ENCODE data around the gene SERGEF.

The SERGEF gene

DNA sequence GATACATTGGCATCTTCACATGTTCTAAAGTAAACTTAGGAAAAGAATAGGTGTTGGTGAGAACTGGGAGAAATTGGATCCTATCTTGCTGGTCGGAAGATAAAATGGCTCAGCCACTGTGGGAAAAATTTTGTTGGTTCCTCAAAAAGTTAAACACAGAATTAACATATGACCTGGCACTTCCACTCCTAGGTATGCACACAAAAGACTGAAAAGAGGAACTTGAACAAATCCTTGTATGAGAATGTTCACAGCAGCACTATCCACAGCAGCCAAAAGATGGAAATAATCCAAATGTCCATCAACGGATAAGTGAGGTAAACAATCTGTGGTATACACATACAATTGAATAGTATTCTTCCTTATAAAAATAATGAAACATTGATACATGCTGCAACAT, 38.0 kb upstream of the SERGEF start:
- Histone ChIP-seq H3K27ac (replicated peaks) (no peak overlapping the region), H3K27me3 (ENCODE audit: insufficient read depth, poor library complexity, severe bottlenecking) (peaks cover 3% of the 10 kb centered on the region), H3K4me3 (replicated peaks; ENCODE audit: insufficient read depth, low read length) (no peak overlapping the region)
- DNase-seq (ENCODE audit: low read depth in 1 of 2, low spot score in 1 of 2): peak in 1 of 2 experiments; percentile 23
- TF ChIP-seq SPI1 (IDR thresholded peaks at IDR 0.05; ENCODE audit: borderline replicate concordance, low read depth): peak; percentile 71; the same call in 1 of the 2 replicates
- no peak for TF ChIP-seq GABPA (IDR thresholded peaks at IDR 0.05; ENCODE audit: low read depth)
- TF ChIP-seq, protein P1, sequence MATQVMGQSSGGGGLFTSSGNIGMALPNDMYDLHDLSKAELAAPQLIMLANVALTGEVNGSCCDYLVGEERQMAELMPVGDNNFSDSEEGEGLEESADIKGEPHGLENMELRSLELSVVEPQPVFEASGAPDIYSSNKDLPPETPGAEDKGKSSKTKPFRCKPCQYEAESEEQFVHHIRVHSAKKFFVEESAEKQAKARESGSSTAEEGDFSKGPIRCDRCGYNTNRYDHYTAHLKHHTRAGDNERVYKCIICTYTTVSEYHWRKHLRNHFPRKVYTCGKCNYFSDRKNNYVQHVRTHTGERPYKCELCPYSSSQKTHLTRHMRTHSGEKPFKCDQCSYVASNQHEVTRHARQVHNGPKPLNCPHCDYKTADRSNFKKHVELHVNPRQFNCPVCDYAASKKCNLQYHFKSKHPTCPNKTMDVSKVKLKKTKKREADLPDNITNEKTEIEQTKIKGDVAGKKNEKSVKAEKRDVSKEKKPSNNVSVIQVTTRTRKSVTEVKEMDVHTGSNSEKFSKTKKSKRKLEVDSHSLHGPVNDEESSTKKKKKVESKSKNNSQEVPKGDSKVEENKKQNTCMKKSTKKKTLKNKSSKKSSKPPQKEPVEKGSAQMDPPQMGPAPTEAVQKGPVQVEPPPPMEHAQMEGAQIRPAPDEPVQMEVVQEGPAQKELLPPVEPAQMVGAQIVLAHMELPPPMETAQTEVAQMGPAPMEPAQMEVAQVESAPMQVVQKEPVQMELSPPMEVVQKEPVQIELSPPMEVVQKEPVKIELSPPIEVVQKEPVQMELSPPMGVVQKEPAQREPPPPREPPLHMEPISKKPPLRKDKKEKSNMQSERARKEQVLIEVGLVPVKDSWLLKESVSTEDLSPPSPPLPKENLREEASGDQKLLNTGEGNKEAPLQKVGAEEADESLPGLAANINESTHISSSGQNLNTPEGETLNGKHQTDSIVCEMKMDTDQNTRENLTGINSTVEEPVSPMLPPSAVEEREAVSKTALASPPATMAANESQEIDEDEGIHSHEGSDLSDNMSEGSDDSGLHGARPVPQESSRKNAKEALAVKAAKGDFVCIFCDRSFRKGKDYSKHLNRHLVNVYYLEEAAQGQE (IDR thresholded peaks at IDR 0.05; ENCODE audit: insufficient replicate concordance, low read depth): no peak
- no peak for TF ChIP-seq POLR2AphosphoS5 (IDR thresholded peaks at IDR 0.05; ENCODE audit: low read depth)
- TF ChIP-seq CTCF (IDR thresholded peaks at IDR 0.05; ENCODE audit: insufficient read depth, low read length): no peak

DNA sequence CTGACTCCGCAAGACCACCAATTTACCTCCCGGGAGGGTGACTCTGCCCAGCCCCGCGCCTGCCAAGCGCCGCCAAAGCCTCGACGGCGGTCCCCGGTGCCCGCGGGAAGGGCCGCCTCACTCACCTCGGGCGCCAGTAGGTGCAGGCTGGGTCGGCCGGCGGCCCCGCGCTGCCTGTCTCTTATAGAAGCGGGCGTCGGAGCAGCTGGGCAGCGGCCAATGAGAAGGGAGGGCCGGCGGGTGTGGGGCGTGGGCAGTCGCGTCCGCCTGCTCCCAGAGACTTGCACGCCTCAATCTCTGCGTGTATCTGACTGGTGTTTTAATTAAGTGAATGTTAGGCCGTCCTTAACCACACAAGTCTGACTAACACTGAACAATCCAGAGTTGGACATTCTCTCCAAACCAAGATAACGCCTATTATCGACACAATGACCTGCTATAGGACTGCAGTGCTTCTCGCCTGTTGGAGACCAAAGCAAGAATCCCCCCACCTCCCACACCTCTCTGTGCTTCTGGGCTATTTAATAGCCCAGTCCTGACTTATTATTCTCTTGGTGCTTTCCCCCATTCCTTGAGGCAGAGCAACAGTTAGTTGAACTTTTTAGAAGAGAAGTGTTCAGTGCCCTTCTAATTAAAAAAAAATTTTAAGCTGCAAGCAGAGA, 33.4 kb upstream of the SERGEF start, which contains the start of gene TPH1:
TPH1 (minus strand) TSS at position 154 of the 662 bp plus-strand sequence. CDS start 5,507 bp downstream, outside the sequence.
- TF ChIP-seq GABPA (IDR thresholded peaks at IDR 0.05; ENCODE audit: low read depth) (no peak), SPI1 (IDR thresholded peaks at IDR 0.05; ENCODE audit: borderline replicate concordance, low read depth) (no peak), POLR2AphosphoS5 (IDR thresholded peaks at IDR 0.05; ENCODE audit: low read depth) (no peak)
- TF ChIP-seq, protein P1 (IDR thresholded peaks at IDR 0.05; ENCODE audit: insufficient replicate concordance, low read depth): no peak
- H3K27me3 ChIP-seq (ENCODE audit: insufficient read depth, poor library complexity, severe bottlenecking): peaks cover 12% of the 10 kb centered on the region
- H3K4me3 ChIP-seq (replicated peaks; ENCODE audit: insufficient read depth, low read length): no peak within 1 kb of the TSS
- DNase-seq (ENCODE audit: low read depth in 1 of 2, low spot score in 1 of 2): no peak
- no peak within 1 kb of the TSS for H3K27ac ChIP-seq (replicated peaks)

- DNase-seq (ENCODE audit: low read depth in 1 of 2, low spot score in 1 of 2): no peak
- H3K27me3 ChIP-seq (ENCODE audit: insufficient read depth, poor library complexity, severe bottlenecking): no peaks in the 10 kb centered on the region
- no peak overlapping the region for H3K4me3 ChIP-seq (replicated peaks; ENCODE audit: insufficient read depth, low read length)
- TF ChIP-seq SPI1 (IDR thresholded peaks at IDR 0.05; ENCODE audit: borderline replicate concordance, low read depth) (no peak), POLR2AphosphoS5 (IDR thresholded peaks at IDR 0.05; ENCODE audit: low read depth) (no peak), GABPA (IDR thresholded peaks at IDR 0.05; ENCODE audit: low read depth) (no peak), CTCF (IDR thresholded peaks at IDR 0.05; ENCODE audit: insufficient read depth, low read length) (no peak)
- TF ChIP-seq, protein P1 (IDR thresholded peaks at IDR 0.05; ENCODE audit: insufficient replicate concordance, low read depth): no peak
- H3K27ac ChIP-seq (replicated peaks): no peak overlapping the region
Observed at GRCh38 chr11:18036456-18036855, 23.6 kb upstream of the SERGEF start.

Data from HL-60 (cell line).